Vagina (tissue), 2 donors: ENCODE data around the gene DHX15. TPM values are rescaled to one million over a fixed set of nuclear protein-coding genes. Genes with fewer than 3 reads are reported as not detected.

Experiments used
- DNase-seq, 2 donors: peaks; one replicate each; pipeline ENCODE4 v3.0.0-alpha.2; 2017; ENCODE audit errors: extremely low spot score in 2 of 2
- H3K27ac ChIP-seq: fragments of 200-600 bp; sonication (generic); one replicate; pipeline ENCODE4 v1.5.1; 2019
- H3K27me3 ChIP-seq: fragments of 200-600 bp; sonication (generic); one replicate; pipeline ENCODE4 v1.5.1; 2019
- H3K36me3 ChIP-seq, 2 donors: fragments of 200-600 bp; sonication (generic); one replicate each; pipeline ENCODE4 v1.5.1; 2017 to 2019
- H3K4me1 ChIP-seq: fragments of 200-600 bp; sonication (generic); one replicate; pipeline ENCODE4 v1.5.1; 2019
- H3K4me3 ChIP-seq, 2 donors: fragments of 200-600 bp; sonication (generic); 1 replicate in 1 of 2; 2 replicates in 1 of 2; pipeline ENCODE4 v1.5.1; 2016 to 2019
- H3K9me3 ChIP-seq: fragments of 200-600 bp; sonication (generic); one replicate; pipeline ENCODE4 v1.5.1; 2019
- CTCF ChIP-seq, 3 experiments: fragments of 450-650 bp in 2 of 3; fragments of 200-600 bp in 1 of 3; sonication (generic) in 1 of 3; IDR thresholded peaks; one replicate each; pipeline ENCODE4 v1.5.1; 2017 to 2019; ENCODE audit warnings: antibody characterized with exemption in 3 of 3, mild to moderate bottlenecking in 2 of 3, moderate library complexity in 2 of 3
- POLR2A ChIP-seq, 2 donors: fragments of 450-650 bp; IDR thresholded peaks; one replicate each; pipeline ENCODE4 v1.6.1; 2017; ENCODE audit warnings: antibody characterized with exemption in 2 of 2, mild to moderate bottlenecking in 2 of 2, moderate library complexity in 2 of 2
- POLR2AphosphoS5 ChIP-seq, 2 donors: sonication (generic); formaldehyde crosslinking; IDR thresholded peaks; one replicate each; pipeline ENCODE4 v1.9.0; 2017; ENCODE audit warnings: antibody characterized with exemption in 2 of 2, mild to moderate bottlenecking in 2 of 2, low read depth in 1 of 2; ENCODE audit not compliant: insufficient read depth in 1 of 2
- intact Hi-C: fragments of 100-400 bp; cut with DNase I; formaldehyde crosslinking; loops from one replicate; pipeline ENCODE4 v1.15.1; 2023
- total RNA-seq: library from RNA; depleted of rRNA; stranded (reverse); fragments of >200 nt; gene quantifications from one replicate; pipeline ENCODE4 v1.2.3, GENCODE V29; 2016

The DHX15 gene
- total RNA-seq, 1 donor from 2014 or later: 140 TPM

GRCh38 chr4:24551492-24552289 is 32.7 kb downstream of the DHX15 start:
- no peak overlapping the region for H3K27ac ChIP-seq
- no peak overlapping the region for H3K4me3 ChIP-seq
- peaks cover 0 to 39% of the 10 kb centered on the region in 2 donors for H3K36me3 ChIP-seq
- DNase-seq: no peak
- no peaks in the 10 kb centered on the region for H3K9me3 ChIP-seq
- no peaks in the 10 kb centered on the region for H3K27me3 ChIP-seq
- intact Hi-C loops: no loop called here
- peaks cover 23% of the 10 kb centered on the region for H3K4me1 ChIP-seq
- TF ChIP-seq CTCF (IDR thresholded peaks at IDR 0.05) (no peak), POLR2A (IDR thresholded peaks at IDR 0.05) (no peak), POLR2AphosphoS5 (IDR thresholded peaks at IDR 0.05; ENCODE audit: insufficient read depth in 1 of 2, low read depth in 1 of 2) (no peak)

- Histone ChIP-seq H3K4me1 (peaks cover 21% of the 10 kb centered on the region), H3K36me3 (peaks cover 0 to 36% of the 10 kb centered on the region in 2 donors), H3K27me3 (no peaks in the 10 kb centered on the region), H3K9me3 (no peaks in the 10 kb centered on the region), H3K27ac (no peak overlapping the region), H3K4me3 (no peak overlapping the region)
- no peak for DNase-seq
- intact Hi-C loops: no loop called here
- no peak for TF ChIP-seq POLR2A (IDR thresholded peaks at IDR 0.05)
- TF ChIP-seq POLR2AphosphoS5 (IDR thresholded peaks at IDR 0.05; ENCODE audit: insufficient read depth in 1 of 2, low read depth in 1 of 2): no peak
- TF ChIP-seq CTCF (IDR thresholded peaks at IDR 0.05): no peak
Measured at GRCh38 chr4:24550441-24551175, 33.7 kb downstream of the DHX15 start.

GRCh38 chr4:24547979-24548378 is 36.4 kb downstream of the DHX15 start:
- intact Hi-C loops: no loop called here
- H3K27ac ChIP-seq: no peak overlapping the region
- H3K36me3 ChIP-seq: peaks cover 0 to 15% of the 10 kb centered on the region in 2 donors
- H3K27me3 ChIP-seq: no peaks in the 10 kb centered on the region
- TF ChIP-seq POLR2A (IDR thresholded peaks at IDR 0.05): no peak
- no peak for TF ChIP-seq POLR2AphosphoS5 (IDR thresholded peaks at IDR 0.05; ENCODE audit: insufficient read depth in 1 of 2, low read depth in 1 of 2)
- no peak for TF ChIP-seq CTCF (IDR thresholded peaks at IDR 0.05)
- no peak overlapping the region for H3K4me3 ChIP-seq
- H3K4me1 ChIP-seq: peaks cover 25% of the 10 kb centered on the region
- no peak for DNase-seq
- no peaks in the 10 kb centered on the region for H3K9me3 ChIP-seq

- Histone ChIP-seq H3K27me3 (no peaks in the 10 kb centered on the region), H3K4me1 (peaks cover 4% of the 10 kb centered on the region), H3K27ac (no peak overlapping the region), H3K4me3 (no peak overlapping the region), H3K36me3 (peaks cover 0 to 28% of the 10 kb centered on the region in 2 donors), H3K9me3 (no peaks in the 10 kb centered on the region)
- intact Hi-C loops: no loop called here
- DNase-seq: no peak
- TF ChIP-seq CTCF (IDR thresholded peaks at IDR 0.05) (no peak), POLR2A (IDR thresholded peaks at IDR 0.05) (no peak), POLR2AphosphoS5 (IDR thresholded peaks at IDR 0.05; ENCODE audit: insufficient read depth in 1 of 2, low read depth in 1 of 2) (no peak)
Measured at GRCh38 chr4:24544208-24544988, 40.0 kb downstream of the DHX15 start.
